Choroid plexus epithelial cell (primary cell): ENCODE results near the gene TREML2.

Experiments used
- DNase-seq: peaks from one replicate; pipeline ENCODE4 v3.0.0-alpha.2; 2010; ENCODE audit warnings: low read depth
- H3K4me3 ChIP-seq: 2 replicates; pipeline ENCODE4 v1.5.1; 2011; ENCODE audit warnings: low read depth, mild to moderate bottlenecking, control low read depth, low read length, moderate library complexity
- TF ChIP-seq, protein P1 (sequence below): conservative IDR thresholded peaks from 2 replicates; pipeline ENCODE4 v1.5.1; 2011; ENCODE audit warnings: low read depth, mild to moderate bottlenecking, control low read depth, inconsistent platforms, low read length, moderate library complexity

Gene TREML2

GRCh38 chr6:41224800-41225199, 23.9 kb upstream of the TREML2 start:
- TF ChIP-seq, protein P1, sequence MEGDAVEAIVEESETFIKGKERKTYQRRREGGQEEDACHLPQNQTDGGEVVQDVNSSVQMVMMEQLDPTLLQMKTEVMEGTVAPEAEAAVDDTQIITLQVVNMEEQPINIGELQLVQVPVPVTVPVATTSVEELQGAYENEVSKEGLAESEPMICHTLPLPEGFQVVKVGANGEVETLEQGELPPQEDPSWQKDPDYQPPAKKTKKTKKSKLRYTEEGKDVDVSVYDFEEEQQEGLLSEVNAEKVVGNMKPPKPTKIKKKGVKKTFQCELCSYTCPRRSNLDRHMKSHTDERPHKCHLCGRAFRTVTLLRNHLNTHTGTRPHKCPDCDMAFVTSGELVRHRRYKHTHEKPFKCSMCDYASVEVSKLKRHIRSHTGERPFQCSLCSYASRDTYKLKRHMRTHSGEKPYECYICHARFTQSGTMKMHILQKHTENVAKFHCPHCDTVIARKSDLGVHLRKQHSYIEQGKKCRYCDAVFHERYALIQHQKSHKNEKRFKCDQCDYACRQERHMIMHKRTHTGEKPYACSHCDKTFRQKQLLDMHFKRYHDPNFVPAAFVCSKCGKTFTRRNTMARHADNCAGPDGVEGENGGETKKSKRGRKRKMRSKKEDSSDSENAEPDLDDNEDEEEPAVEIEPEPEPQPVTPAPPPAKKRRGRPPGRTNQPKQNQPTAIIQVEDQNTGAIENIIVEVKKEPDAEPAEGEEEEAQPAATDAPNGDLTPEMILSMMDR: no peak
- no peak for DNase-seq
- H3K4me3 ChIP-seq: no peak overlapping the region

GRCh38 chr6:41222513-41222912, 21.6 kb upstream of the TREML2 start:
- TF ChIP-seq, protein P1: no peak
- no peak overlapping the region for H3K4me3 ChIP-seq
- no peak for DNase-seq

GRCh38 chr6:41222045-41222444, 21.1 kb upstream of the TREML2 start:
- TF ChIP-seq, protein P1: no peak
- no peak for DNase-seq
- no peak overlapping the region for H3K4me3 ChIP-seq

DNA sequence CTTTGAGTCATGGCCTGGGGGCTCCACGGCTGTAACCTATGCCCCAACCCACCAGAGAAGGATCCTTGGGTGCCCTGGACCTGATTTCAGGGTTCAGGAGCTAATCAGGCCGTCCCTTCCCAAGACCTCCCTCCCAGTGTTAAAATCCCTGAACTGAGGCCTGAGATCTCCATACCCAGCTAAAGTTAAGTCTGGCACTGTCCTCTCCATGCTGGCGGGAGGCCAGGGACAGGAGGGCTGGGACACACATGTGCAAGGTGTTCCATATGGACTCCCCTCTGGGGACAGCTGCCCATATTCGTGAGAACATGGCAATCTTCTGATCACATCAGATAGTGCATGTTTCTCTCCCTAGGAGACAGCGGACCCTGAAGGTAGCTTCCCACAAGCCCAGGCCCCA, 15.7 kb upstream of the TREML2 start:
- H3K4me3 ChIP-seq: no peak overlapping the region
- TF ChIP-seq, protein P1: no peak
- DNase-seq: no peak

DNA sequence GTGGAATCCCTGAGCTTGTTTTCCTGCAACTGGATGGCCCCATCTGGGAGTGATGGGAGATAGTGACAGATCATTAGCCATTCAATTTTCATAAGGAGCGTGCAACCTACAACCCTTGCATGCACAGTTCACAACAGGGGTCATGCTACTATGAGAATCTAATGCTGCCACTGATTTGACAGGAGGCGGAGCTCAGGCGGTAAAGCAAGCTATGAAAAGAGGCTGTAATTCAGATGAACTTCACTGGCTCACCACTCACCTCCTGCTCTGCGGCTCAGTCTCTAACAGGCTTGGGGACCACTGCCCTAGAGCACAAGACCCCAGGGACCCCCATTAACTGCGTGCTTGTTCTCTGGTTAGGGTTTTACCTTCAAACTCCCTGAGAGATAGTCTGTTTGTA, 14.8 kb upstream of the TREML2 start:
- DNase-seq: no peak
- TF ChIP-seq, protein P1: no peak
- H3K4me3 ChIP-seq: no peak overlapping the region

GRCh38 chr6:41214559-41215238, 13.8 kb upstream of the TREML2 start:
- no peak overlapping the region for H3K4me3 ChIP-seq
- no peak for DNase-seq
- TF ChIP-seq, protein P1: no peak
